ENCODE measurements around the gene CMSS1.

GRCh38 chr3:99945328-99945995 lies 127.8 kb downstream of the CMSS1 start:
- no peak for TF ChIP-seq CTCF (conservative IDR thresholded peaks at IDR 0.05; ENCODE audit: low read depth, low read length)
- no peak for TF ChIP-seq EZH2 (IDR thresholded peaks at IDR 0.05; ENCODE audit: borderline replicate concordance, low read depth, low read length, poor library complexity, severe bottlenecking)

Data from A673 (cell line).